Stomach (tissue), 9 donors: ENCODE data around the gene RCAN1. TPM values are rescaled to one million over a fixed set of nuclear protein-coding genes. Genes with fewer than 3 reads are reported as not detected.
A peak's percentile ranks its signal among the peaks of the same experiment; 100 is the strongest.

Experiments
- DNase-seq, 2 donors: peaks; one replicate each; pipeline versions ENCODE4 v3.0.0 to v3.0.0-alpha.2; 2013 to 2019
- H3K27ac ChIP-seq, 5 donors: fragments of 200-600 bp in 4 of 5; sonication (generic) in 4 of 5; one replicate each; pipeline ENCODE4 v1.5.1; 2013 to 2019; ENCODE audit warnings: mild to moderate bottlenecking in 1 of 5, moderate library complexity in 1 of 5
- H3K27me3 ChIP-seq, 3 donors: fragments of 200-600 bp; sonication (generic); one replicate each; pipeline ENCODE4 v1.5.1; 2017 to 2019; ENCODE audit warnings: mixed run types in 1 of 3
- H3K36me3 ChIP-seq, 4 donors: fragments of 200-600 bp; sonication (generic); 1 replicate in 3 of 4; 2 replicates in 1 of 4; pipeline ENCODE4 v1.5.1; 2016 to 2019
- H3K4me1 ChIP-seq, 4 donors: fragments of 200-600 bp; sonication (generic); one replicate each; pipeline ENCODE4 v1.5.1; 2016 to 2019
- H3K4me3 ChIP-seq, 4 donors: fragments of 200-600 bp; sonication (generic) in 3 of 4; one replicate each; pipeline ENCODE4 v1.5.1; 2016 to 2019; ENCODE audit warnings: mild to moderate bottlenecking in 1 of 4
- H3K9me3 ChIP-seq, 4 donors: fragments of 200-600 bp; sonication (generic); one replicate each; pipeline ENCODE4 v1.5.1; 2016 to 2019
- CTCF ChIP-seq, 7 experiments: fragments of 450-650 bp in 4 of 7; fragments of 200-600 bp in 3 of 7; sonication (generic) in 3 of 7; IDR thresholded peaks; one replicate each; pipeline ENCODE4 v1.5.1; 2016 to 2019; ENCODE audit warnings: antibody characterized with exemption in 7 of 7, control low read depth in 2 of 7, mild to moderate bottlenecking in 1 of 7
- EP300 ChIP-seq: sonication (generic); formaldehyde crosslinking; IDR thresholded peaks from one replicate; pipeline ENCODE4 v1.6.1; 2017; ENCODE audit warnings: antibody characterized with exemption
- POLR2A ChIP-seq, 4 donors: fragments of 450-650 bp; IDR thresholded peaks; one replicate each; pipeline ENCODE4 v1.6.1; 2016; ENCODE audit warnings: antibody characterized with exemption in 4 of 4, control low read depth in 2 of 4, mild to moderate bottlenecking in 1 of 4, moderate library complexity in 1 of 4
- POLR2AphosphoS5 ChIP-seq, 3 donors: sonication (generic); formaldehyde crosslinking; IDR thresholded peaks; one replicate each; pipeline ENCODE4 v1.6.1; 2016; ENCODE audit warnings: antibody characterized with exemption in 3 of 3
- WGBS, 5 donors: extraction: QIAGEN DNeasy Blood & Tissue Kit in 3 of 5; methylation state at CpG; one replicate each; pipeline versions ENCODE4 v1.1.5 to v1.1.7; 2013 to 2018; 5-methylcytosine and 5-hydroxymethylcytosine counted together
- intact Hi-C: fragments of 100-400 bp; cut with DNase I; formaldehyde crosslinking; loops from one replicate; pipeline ENCODE4 v1.15.1; 2023; ENCODE audit warnings: low total_unique reads
- polyA plus RNA-seq, 3 donors: library from polyadenylated mRNA; stranded (reverse); fragments of 200-250 nt; gene quantifications; one replicate each; pipeline ENCODE4 v1.2.3, GENCODE V29; 2013
- total RNA-seq, 5 donors: library from RNA; depleted of rRNA; stranded (reverse); fragments of >200 nt; gene quantifications; one replicate each; pipeline versions ENCODE4 v1.1.0 to v1.2.3, GENCODE V29; 2014 to 2016
- donor health status: healthy with polysubstance abuse.
- donor health status: Bipolar disorder and iron deficiency.
- donor health status: healthy.

The RCAN1 gene
- total and polyA plus RNA-seq, 8 donors: 15.6 to 85.7 (median 31.5) TPM

GRCh38 chr21:34513129-34513675 is 101.7 kb downstream of the RCAN1 start:
- no peaks in the 10 kb centered on the region for H3K27me3 ChIP-seq
- 70 to 92% (median 86%) methylated on average over 2 of the region's 2 CpGs for WGBS, 5 donors
- TF ChIP-seq POLR2A (IDR thresholded peaks at IDR 0.05) (no peak), POLR2AphosphoS5 (IDR thresholded peaks at IDR 0.05) (no peak), EP300 (no peak), CTCF (IDR thresholded peaks at IDR 0.05) (no peak)
- no peaks in the 10 kb centered on the region for H3K9me3 ChIP-seq
- DNase-seq: no peak
- peaks cover 0 to 17% (median 6%) of the 10 kb centered on the region in 4 donors for H3K4me1 ChIP-seq
- peak overlapping the region in 2 of 5 donors; percentile 34 to 47 for H3K27ac ChIP-seq
- H3K4me3 ChIP-seq: no peak overlapping the region
- peaks cover 0 to 27% (median 23%) of the 10 kb centered on the region in 4 donors for H3K36me3 ChIP-seq
- intact Hi-C loops: no loop called here

GRCh38 chr21:34511787-34512455 is 103.0 kb downstream of the RCAN1 start, which contains the start of gene KCNE1:
Gene KCNE1, minus strand, starts transcription at chr21:34512210. Its CDS starts 62,576 bp downstream, at chr21:34449634.
- peak within 1 kb of the TSS in 3 of 4 donors; percentile 9 to 29 (median 28) for H3K4me3 ChIP-seq

GRCh38 chr21:34511181-34511580 is 103.7 kb downstream of the RCAN1 start:
- TF ChIP-seq CTCF (IDR thresholded peaks at IDR 0.05) (no peak), POLR2AphosphoS5 (IDR thresholded peaks at IDR 0.05) (no peak), POLR2A (IDR thresholded peaks at IDR 0.05) (no peak), EP300 (no peak)
- WGBS, 5 donors: 72 to 86% (median 78%) methylated on average over 5 of the region's 5 CpGs
- Histone ChIP-seq H3K4me1 (peaks cover 0 to 12% (median 5%) of the 10 kb centered on the region in 4 donors), H3K27me3 (no peaks in the 10 kb centered on the region), H3K4me3 (peak overlapping the region in 3 of 4 donors; percentile 0 to 29 (median 28)), H3K27ac (peak overlapping the region in 3 of 5 donors; percentile 65 to 79 (median 75)), H3K36me3 (peaks cover 0 to 7% (median 5%) of the 10 kb centered on the region in 4 donors), H3K9me3 (no peaks in the 10 kb centered on the region)
- intact Hi-C loops: no loop called here
- no peak for DNase-seq

More at GRCh38 chr21:34511787-34512455, 103.0 kb downstream of the RCAN1 start, which contains the start of gene KCNE1:
- Histone ChIP-seq H3K27ac (peak within 1 kb of the TSS in 4 of 5 donors; percentile 47 to 79 (median 70)), H3K4me1 (peaks cover 0 to 12% (median 5%) of the 10 kb centered on the region in 4 donors), H3K9me3 (no peaks in the 10 kb centered on the region), H3K27me3 (no peaks in the 10 kb centered on the region), H3K36me3 (peaks cover 0 to 14% (median 10%) of the 10 kb centered on the region in 4 donors)
- intact Hi-C loops: no loop called here
- WGBS, 5 donors: 81 to 94% (median 84%) methylated on average over 13 to 14 of the region's 14 CpGs
- no peak for DNase-seq
- TF ChIP-seq POLR2A (IDR thresholded peaks at IDR 0.05) (no peak), POLR2AphosphoS5 (IDR thresholded peaks at IDR 0.05) (peak in 1 of 3 donors; percentile 37), CTCF (IDR thresholded peaks at IDR 0.05) (no peak)

GRCh38 chr21:34510148-34511142 is 104.5 kb downstream of the RCAN1 start:
- intact Hi-C loops: no loop called here
- no peaks in the 10 kb centered on the region for H3K36me3 ChIP-seq
- H3K4me1 ChIP-seq: peaks cover 0 to 12% (median 5%) of the 10 kb centered on the region in 4 donors
- peak; percentile 79 to 88 for DNase-seq
- H3K27me3 ChIP-seq: no peaks in the 10 kb centered on the region
- no peak for TF ChIP-seq EP300
- no peak for TF ChIP-seq POLR2A (IDR thresholded peaks at IDR 0.05)
- peak in 1 of 3 donors; percentile 47 for TF ChIP-seq POLR2AphosphoS5 (IDR thresholded peaks at IDR 0.05)
- TF ChIP-seq CTCF (IDR thresholded peaks at IDR 0.05): peak in 5 of 7 experiments; percentile 36 to 75 (median 69)
- peak overlapping the region in 2 of 5 donors; percentile 16 to 79 for H3K27ac ChIP-seq
- H3K4me3 ChIP-seq: peak overlapping the region in 3 of 4 donors; percentile 0 to 29 (median 28)
- WGBS, 5 donors: 69 to 72% (median 71%) methylated on average over 14 to 15 of the region's 15 CpGs
- H3K9me3 ChIP-seq: no peaks in the 10 kb centered on the region
